Measurements from ENCODE around the gene SHCBP1.

The SHCBP1 gene

DNA sequence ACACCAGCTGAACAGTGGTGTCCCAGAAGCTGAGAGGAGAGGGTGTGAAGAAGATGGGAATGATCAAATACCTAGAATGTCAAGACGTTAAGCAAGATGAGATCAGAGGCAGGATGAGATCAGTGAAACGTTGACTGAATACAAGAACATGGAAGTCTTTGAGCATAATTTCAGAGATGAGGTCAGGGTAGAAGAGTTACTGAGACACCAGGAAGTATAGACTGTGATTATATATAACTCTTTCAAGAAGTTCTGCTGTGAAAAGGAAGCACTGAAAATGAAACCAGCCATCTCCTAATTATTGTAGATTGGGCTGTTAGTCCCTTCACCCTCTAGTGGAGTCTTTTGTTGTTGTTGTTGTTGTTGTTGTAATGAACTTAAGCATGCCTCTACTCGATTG, 9.1 kb downstream of the SHCBP1 start:
- no peak overlapping the region for H3K4me3 ChIP-seq (ENCODE audit: low read length)
- no peaks in the 10 kb centered on the region for H3K27me3 ChIP-seq (ENCODE audit: control insufficient read depth, insufficient read depth, low read length)
- no peaks in the 10 kb centered on the region for H3K4me1 ChIP-seq (ENCODE audit: control insufficient read depth, insufficient read depth, low read length)
- no peak overlapping the region for H3K4me2 ChIP-seq (ENCODE audit: low read length)
- H3K36me3 ChIP-seq (ENCODE audit: insufficient read depth, low read length) = peaks cover 28% of the 10 kb centered on the region
- no peaks in the 10 kb centered on the region for H3K9me3 ChIP-seq (replicated peaks; ENCODE audit: low read length)
- no peak overlapping the region for H3K9ac ChIP-seq (ENCODE audit: low read depth, low read length)

DNA sequence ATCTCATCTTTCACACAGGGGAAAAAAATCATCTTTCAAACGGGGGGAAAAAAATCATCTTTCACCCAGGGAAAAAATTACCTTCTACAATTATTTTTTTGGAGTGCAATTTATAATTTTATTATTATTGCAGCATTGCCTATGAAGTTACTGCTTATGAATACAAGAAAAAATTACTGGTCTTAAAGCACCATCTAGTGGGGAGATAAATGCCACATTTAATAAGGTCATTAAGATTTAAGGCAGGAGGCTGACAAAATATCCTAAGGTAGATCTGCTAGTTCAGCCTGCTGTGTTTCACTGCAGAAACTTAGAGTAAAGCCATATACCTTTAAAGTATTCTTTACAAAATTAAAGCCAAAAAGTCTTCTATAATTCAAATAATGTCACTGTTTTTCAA, 13.7 kb downstream of the SHCBP1 start:
- Histone ChIP-seq H3K4me2 (ENCODE audit: low read length) (no peak overlapping the region), H3K4me1 (ENCODE audit: control insufficient read depth, insufficient read depth, low read length) (no peaks in the 10 kb centered on the region), H3K27me3 (ENCODE audit: control insufficient read depth, insufficient read depth, low read length) (no peaks in the 10 kb centered on the region), H3K9ac (ENCODE audit: low read depth, low read length) (no peak overlapping the region), H3K9me3 (replicated peaks; ENCODE audit: low read length) (no peaks in the 10 kb centered on the region), H3K36me3 (ENCODE audit: insufficient read depth, low read length) (peaks cover 21% of the 10 kb centered on the region), H3K4me3 (ENCODE audit: low read length) (no peak overlapping the region)

DNA sequence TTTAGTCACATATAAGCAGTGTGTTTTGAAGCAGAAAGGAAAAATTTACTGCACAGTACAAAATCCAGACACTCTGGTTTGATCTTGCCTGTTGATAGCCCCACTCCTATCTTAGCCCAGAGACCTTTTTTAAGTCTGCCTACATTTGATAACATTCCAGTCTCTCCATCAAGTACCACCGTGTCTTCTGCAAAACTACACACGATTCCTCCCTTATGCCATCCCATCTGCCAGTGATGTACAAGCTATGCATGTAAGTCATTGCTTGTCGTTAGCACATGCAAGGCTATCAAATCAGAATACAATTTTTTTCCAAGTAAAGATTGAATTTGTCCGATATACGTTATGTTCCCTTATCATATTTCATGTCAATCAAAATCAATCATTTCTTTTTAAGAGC, 14.9 kb downstream of the SHCBP1 start:
- Histone ChIP-seq H3K27me3 (ENCODE audit: control insufficient read depth, insufficient read depth, low read length) (no peaks in the 10 kb centered on the region), H3K4me3 (ENCODE audit: low read length) (no peak overlapping the region), H3K4me1 (ENCODE audit: control insufficient read depth, insufficient read depth, low read length) (no peaks in the 10 kb centered on the region), H3K4me2 (ENCODE audit: low read length) (no peak overlapping the region), H3K9me3 (replicated peaks; ENCODE audit: low read length) (no peaks in the 10 kb centered on the region), H3K9ac (ENCODE audit: low read depth, low read length) (no peak overlapping the region), H3K36me3 (ENCODE audit: insufficient read depth, low read length) (peaks cover 16% of the 10 kb centered on the region)

DNA sequence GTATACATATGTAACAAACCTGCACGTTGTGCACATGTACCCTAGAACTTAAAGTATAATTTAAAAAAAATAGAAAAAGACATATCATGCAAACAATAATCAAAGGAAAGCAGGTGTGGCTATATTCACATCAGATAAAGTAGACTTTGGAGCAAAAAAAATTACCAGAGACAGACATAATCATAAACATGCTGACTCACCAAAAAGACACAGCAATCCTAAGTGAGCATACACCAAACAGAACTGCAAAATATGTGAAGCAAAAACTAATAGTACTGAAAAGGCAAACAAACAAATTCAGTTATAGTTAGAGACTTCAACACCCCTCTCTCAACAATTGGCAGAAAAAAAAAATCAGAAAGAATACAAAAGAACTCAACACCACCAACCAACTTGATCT, 29.9 kb downstream of the SHCBP1 start:
- H3K9me3 ChIP-seq (replicated peaks; ENCODE audit: low read length) = no peaks in the 10 kb centered on the region
- H3K27me3 ChIP-seq (ENCODE audit: control insufficient read depth, insufficient read depth, low read length) = no peaks in the 10 kb centered on the region
- H3K4me2 ChIP-seq (ENCODE audit: low read length) = no peak overlapping the region
- no peak overlapping the region for H3K9ac ChIP-seq (ENCODE audit: low read depth, low read length)
- peaks cover 17% of the 10 kb centered on the region for H3K36me3 ChIP-seq (ENCODE audit: insufficient read depth, low read length)
- H3K4me3 ChIP-seq (ENCODE audit: low read length) = no peak overlapping the region
- H3K4me1 ChIP-seq (ENCODE audit: control insufficient read depth, insufficient read depth, low read length) = no peaks in the 10 kb centered on the region

DNA sequence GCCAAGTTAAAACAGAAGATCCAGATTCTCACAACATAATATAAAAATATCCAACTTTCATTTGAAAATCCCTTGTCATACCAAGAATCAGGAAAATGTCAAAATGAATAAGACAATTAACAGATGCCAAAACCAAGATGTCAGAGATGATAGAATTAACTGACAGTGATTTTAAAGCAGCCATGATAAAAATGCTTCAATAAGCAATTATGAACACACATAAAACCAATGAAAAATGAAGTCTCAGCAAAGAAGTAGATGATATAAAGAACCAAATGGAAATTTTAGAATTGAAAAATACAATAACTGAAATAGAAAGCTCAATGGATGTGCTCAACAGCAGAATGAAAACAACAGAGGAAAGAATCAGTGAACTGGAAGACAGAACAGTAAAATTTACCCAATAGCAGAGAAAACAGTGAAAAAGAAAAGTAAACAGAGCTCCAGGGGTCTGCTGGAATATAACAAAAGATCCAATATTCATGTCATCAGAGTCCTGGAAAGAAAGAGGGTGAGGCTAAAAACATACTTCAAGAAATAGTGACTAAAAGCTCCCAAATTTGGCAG, 35.1 kb downstream of the SHCBP1 start:
- Histone ChIP-seq H3K9me3 (replicated peaks; ENCODE audit: low read length) (no peaks in the 10 kb centered on the region), H3K27me3 (ENCODE audit: control insufficient read depth, insufficient read depth, low read length) (no peaks in the 10 kb centered on the region), H3K36me3 (ENCODE audit: insufficient read depth, low read length) (peaks cover 28% of the 10 kb centered on the region), H3K4me2 (ENCODE audit: low read length) (no peak overlapping the region), H3K4me1 (ENCODE audit: control insufficient read depth, insufficient read depth, low read length) (no peaks in the 10 kb centered on the region), H3K9ac (ENCODE audit: low read depth, low read length) (no peak overlapping the region), H3K4me3 (ENCODE audit: low read length) (no peak overlapping the region)

DNA sequence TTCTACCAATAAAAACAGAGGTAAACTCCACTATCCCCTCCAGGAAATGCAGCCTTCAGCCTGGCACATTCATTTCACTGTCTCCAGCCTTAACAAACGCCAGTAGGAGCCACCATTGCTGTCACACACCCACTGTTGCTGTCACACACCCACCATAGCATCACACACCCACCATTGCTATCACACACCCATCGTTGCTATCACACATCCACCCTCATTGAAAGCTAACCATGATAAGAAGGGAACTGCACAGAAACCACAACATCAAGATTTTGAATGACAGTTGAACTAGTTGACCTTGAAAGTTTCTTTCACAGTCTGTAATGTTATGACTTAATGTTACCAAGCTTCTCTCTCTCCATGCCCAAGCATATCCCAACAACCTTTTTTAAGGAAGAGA, 38.1 kb downstream of the SHCBP1 start:
- Histone ChIP-seq H3K36me3 (ENCODE audit: insufficient read depth, low read length) (peaks cover 28% of the 10 kb centered on the region), H3K9me3 (replicated peaks; ENCODE audit: low read length) (no peaks in the 10 kb centered on the region), H3K27me3 (ENCODE audit: control insufficient read depth, insufficient read depth, low read length) (no peaks in the 10 kb centered on the region), H3K4me3 (ENCODE audit: low read length) (no peak overlapping the region), H3K4me2 (ENCODE audit: low read length) (no peak overlapping the region), H3K4me1 (ENCODE audit: control insufficient read depth, insufficient read depth, low read length) (no peaks in the 10 kb centered on the region), H3K9ac (ENCODE audit: low read depth, low read length) (no peak overlapping the region)

DNA sequence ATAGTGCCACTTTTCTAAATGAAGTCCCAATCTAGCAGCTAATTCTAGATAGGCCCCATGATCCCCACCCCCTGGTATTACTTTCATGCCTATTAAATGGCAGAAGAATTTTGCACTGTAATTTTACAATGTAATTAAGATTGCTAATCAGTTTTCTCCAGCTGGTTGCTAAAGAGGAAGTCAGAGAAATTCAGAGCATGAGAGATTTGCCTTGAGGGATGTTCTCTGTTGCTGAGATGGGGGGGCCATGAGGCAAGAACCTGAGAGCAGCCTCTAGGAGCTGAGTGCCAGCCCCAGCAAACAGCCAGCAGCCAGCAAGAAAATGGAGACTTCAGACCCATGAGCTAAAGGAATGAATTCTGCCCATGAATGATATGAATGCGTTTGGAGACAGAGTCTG, 38.9 kb downstream of the SHCBP1 start:
- H3K27me3 ChIP-seq (ENCODE audit: control insufficient read depth, insufficient read depth, low read length) = no peaks in the 10 kb centered on the region
- H3K9me3 ChIP-seq (replicated peaks; ENCODE audit: low read length) = no peaks in the 10 kb centered on the region
- H3K9ac ChIP-seq (ENCODE audit: low read depth, low read length) = no peak overlapping the region
- H3K4me2 ChIP-seq (ENCODE audit: low read length) = no peak overlapping the region
- H3K4me3 ChIP-seq (ENCODE audit: low read length) = no peak overlapping the region
- peaks cover 28% of the 10 kb centered on the region for H3K36me3 ChIP-seq (ENCODE audit: insufficient read depth, low read length)
- H3K4me1 ChIP-seq (ENCODE audit: control insufficient read depth, insufficient read depth, low read length) = no peaks in the 10 kb centered on the region

DNA sequence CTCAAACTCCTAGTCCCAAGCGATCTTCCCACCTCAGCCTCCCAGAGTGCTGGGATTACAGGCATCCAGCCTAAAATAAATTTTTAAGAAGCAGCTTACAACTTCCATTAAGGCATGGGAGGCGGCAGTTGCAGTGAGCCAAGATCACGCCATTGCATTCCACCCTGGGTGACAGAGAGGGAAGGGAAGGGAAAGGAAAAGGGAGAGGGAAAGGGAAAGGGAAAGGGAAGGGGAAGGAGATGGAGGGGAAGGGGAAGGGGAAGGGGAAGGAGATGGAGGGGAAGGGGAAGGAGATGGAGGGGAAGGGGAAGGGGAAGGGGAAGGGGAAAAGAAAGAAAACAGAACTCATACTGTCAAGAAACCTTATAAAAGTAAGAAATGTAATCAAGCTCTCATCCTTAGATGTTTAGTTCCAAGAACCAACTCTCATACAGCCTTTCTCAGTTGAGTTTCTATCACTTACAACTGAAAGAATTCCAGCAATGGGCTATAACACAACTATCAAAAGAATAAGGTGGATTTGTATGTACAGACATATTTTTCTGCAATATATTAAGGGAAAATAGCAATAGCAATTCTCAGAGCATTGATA, 43.1 kb downstream of the SHCBP1 start:
- Histone ChIP-seq H3K4me1 (ENCODE audit: control insufficient read depth, insufficient read depth, low read length) (peaks cover 8% of the 10 kb centered on the region), H3K27me3 (ENCODE audit: control insufficient read depth, insufficient read depth, low read length) (no peaks in the 10 kb centered on the region), H3K36me3 (ENCODE audit: insufficient read depth, low read length) (peaks cover 8% of the 10 kb centered on the region), H3K4me2 (ENCODE audit: low read length) (no peak overlapping the region), H3K9me3 (replicated peaks; ENCODE audit: low read length) (no peaks in the 10 kb centered on the region), H3K9ac (ENCODE audit: low read depth, low read length) (no peak overlapping the region), H3K4me3 (ENCODE audit: low read length) (no peak overlapping the region)

DNA sequence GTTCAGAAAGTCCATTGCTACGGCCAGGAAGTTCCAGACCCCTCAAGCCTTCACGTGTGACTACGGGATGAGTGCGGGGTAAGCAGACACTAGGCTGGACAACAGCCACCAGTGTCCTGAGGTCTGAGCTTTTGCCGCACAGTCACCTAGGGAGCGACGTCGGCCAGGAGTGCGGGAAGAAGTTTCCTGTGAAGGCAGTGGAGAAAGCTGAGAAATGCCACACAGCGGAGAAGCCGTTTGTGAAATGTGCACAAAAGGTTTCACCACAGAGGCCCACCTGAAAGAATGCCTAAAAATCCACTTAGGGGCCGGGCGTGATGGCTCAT, 47.4 kb downstream of the SHCBP1 start:
- Histone ChIP-seq H3K36me3 (ENCODE audit: insufficient read depth, low read length) (no peaks in the 10 kb centered on the region), H3K4me3 (ENCODE audit: low read length) (no peak overlapping the region), H3K4me2 (ENCODE audit: low read length) (peak overlapping the region; percentile 13), H3K27me3 (ENCODE audit: control insufficient read depth, insufficient read depth, low read length) (no peaks in the 10 kb centered on the region), H3K9me3 (replicated peaks; ENCODE audit: low read length) (no peaks in the 10 kb centered on the region), H3K9ac (ENCODE audit: low read depth, low read length) (no peak overlapping the region), H3K4me1 (ENCODE audit: control insufficient read depth, insufficient read depth, low read length) (peaks cover 8% of the 10 kb centered on the region)

DNA sequence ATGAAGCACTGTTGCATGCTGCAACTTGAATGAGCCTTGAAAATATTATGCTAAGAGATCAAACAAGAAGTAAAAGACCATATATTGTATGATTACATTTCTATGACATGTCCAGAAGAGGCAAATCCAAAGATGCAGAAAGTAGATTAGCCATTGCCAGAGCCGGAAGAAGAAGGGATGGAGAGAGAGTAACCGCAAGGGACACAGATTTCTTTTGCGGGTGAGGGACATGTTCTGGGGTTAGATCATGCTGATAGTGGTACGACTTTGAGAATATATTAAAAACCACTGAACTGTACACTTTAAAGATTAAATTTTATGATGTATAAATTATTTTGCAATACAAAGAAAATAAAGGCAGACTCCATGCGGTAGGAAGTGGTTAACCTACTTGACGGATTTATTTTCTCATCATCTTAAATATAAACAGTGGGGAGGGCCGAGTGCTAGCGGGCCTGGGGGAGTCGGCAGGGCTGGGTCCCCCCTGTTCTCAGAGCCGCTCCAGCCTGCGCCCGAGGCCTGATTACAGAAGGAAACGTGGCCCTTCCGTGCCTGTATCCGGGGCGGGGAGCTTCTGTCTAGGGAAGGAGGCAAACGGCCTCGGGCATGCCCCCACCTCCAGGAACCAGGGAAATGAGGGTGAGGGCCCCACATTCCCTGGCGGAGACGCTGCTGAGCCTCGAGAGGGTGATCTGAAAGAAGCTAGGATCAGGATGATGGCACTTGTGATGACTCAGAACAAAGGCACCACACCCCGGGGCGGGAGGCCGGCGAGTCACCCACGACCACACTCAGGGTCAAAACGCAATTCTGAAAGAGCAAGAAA, 48.0 kb downstream of the SHCBP1 start:
- Histone ChIP-seq H3K4me1 (ENCODE audit: control insufficient read depth, insufficient read depth, low read length) (peaks cover 8% of the 10 kb centered on the region), H3K9me3 (replicated peaks; ENCODE audit: low read length) (no peaks in the 10 kb centered on the region), H3K36me3 (ENCODE audit: insufficient read depth, low read length) (no peaks in the 10 kb centered on the region), H3K27me3 (ENCODE audit: control insufficient read depth, insufficient read depth, low read length) (no peaks in the 10 kb centered on the region), H3K4me3 (ENCODE audit: low read length) (no peak overlapping the region), H3K9ac (ENCODE audit: low read depth, low read length) (no peak overlapping the region), H3K4me2 (ENCODE audit: low read length) (peak overlapping the region; percentile 13)

DNA sequence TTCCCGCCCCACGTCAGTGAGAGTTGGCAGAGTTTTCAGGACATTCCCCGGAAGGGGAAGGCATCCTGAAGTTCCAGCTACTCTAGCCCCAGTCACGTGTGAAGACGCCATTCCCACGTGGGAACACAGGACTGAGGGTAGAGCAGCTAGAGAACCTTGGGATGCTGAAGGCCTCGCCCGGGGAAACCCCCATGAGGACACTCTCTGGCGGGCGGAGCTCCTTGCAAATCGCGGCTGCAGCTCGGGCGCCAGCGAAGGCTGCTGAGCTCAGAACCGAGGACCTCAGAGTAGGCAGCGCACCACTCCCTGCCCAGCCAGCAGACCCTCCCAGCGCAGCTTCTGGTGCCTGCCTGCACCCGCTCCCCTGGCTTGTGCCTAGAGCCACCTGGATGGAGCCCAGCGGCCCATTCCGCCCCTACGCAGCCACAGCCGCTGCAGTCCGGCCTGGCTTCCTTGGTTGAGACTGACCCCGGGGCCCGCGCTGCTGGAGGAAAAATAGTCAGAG, 51.9 kb downstream of the SHCBP1 start:
- Histone ChIP-seq H3K4me2 (ENCODE audit: low read length) (no peak overlapping the region), H3K27me3 (ENCODE audit: control insufficient read depth, insufficient read depth, low read length) (no peaks in the 10 kb centered on the region), H3K4me3 (ENCODE audit: low read length) (no peak overlapping the region), H3K4me1 (ENCODE audit: control insufficient read depth, insufficient read depth, low read length) (peaks cover 8% of the 10 kb centered on the region), H3K9me3 (replicated peaks; ENCODE audit: low read length) (no peaks in the 10 kb centered on the region), H3K9ac (ENCODE audit: low read depth, low read length) (no peak overlapping the region), H3K36me3 (ENCODE audit: insufficient read depth, low read length) (no peaks in the 10 kb centered on the region)
